ENCODE measurements around the gene DMAP1.

DNA sequence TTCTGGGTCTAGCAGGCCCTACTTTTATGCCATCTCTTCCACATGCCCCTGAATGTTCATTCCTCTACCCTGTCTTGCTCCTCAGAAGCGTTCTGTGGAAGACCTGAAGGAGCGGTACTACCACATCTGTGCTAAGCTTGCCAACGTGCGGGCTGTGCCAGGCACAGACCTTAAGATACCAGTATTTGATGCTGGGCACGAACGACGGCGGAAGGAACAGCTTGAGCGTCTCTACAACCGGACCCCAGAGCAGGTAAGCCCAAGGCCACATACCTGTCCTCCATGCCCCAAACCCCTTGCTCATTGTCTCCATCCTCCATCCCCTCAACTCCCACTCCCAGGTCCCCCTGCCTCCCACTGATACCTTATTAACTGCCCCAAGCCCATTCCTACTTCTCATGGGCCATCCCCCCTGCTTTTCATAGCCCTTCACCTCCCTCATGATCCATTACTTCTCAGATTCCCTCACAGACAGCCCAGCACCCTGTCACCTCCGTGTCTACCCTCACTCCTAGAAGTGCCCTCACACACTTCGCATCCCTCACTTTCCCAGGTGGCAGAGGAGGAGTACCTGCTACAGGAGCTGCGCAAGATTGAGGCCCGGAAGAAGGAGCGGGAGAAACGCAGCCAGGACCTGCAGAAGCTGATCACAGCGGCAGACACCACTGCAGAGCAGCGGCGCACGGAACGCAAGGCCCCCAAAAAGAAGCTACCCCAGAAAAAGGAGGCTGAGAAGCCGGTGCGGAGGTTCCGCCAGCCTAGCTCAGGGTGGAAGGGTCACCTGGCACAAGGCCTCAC, 5.4 kb downstream of the DMAP1 start:
- TF ChIP-seq POLR2A (IDR thresholded peaks at IDR 0.05): no peak
- TF ChIP-seq, protein P1, sequence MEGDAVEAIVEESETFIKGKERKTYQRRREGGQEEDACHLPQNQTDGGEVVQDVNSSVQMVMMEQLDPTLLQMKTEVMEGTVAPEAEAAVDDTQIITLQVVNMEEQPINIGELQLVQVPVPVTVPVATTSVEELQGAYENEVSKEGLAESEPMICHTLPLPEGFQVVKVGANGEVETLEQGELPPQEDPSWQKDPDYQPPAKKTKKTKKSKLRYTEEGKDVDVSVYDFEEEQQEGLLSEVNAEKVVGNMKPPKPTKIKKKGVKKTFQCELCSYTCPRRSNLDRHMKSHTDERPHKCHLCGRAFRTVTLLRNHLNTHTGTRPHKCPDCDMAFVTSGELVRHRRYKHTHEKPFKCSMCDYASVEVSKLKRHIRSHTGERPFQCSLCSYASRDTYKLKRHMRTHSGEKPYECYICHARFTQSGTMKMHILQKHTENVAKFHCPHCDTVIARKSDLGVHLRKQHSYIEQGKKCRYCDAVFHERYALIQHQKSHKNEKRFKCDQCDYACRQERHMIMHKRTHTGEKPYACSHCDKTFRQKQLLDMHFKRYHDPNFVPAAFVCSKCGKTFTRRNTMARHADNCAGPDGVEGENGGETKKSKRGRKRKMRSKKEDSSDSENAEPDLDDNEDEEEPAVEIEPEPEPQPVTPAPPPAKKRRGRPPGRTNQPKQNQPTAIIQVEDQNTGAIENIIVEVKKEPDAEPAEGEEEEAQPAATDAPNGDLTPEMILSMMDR (IDR thresholded peaks at IDR 0.05): no peak
